ENCODE results near the gene STK11.
A peak's percentile ranks its signal among the peaks of the same experiment; 100 is the strongest.

Gene STK11

DNA sequence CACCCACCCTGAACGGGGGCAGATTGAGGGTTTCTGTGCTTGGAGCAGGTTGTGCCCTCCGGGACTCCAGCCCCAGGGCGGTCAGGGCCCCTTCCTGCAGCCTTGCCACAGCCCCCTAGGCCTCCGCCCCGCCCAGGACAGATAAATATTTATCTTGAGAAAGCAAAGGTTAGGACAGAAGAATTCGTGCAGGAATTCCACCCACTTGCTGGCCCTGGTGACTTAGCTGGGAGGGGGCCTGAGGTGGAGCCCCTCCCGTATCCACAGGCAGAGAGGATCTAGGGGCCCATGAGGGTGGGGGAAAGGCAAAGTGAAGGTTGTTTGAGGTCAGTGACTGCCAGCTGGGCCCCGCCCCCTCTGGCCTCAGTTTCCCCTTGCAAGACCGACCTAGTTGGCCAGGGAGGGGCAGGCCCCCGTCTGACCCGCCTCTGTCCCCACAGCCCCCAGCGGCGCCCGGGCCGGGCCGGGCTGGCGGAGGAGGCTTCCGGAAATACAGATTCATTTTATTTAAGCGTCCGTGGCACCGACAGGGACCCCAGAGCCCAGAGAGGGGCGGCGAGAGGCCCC, 48.0 kb downstream of the STK11 start:
- TF ChIP-seq, protein P1, sequence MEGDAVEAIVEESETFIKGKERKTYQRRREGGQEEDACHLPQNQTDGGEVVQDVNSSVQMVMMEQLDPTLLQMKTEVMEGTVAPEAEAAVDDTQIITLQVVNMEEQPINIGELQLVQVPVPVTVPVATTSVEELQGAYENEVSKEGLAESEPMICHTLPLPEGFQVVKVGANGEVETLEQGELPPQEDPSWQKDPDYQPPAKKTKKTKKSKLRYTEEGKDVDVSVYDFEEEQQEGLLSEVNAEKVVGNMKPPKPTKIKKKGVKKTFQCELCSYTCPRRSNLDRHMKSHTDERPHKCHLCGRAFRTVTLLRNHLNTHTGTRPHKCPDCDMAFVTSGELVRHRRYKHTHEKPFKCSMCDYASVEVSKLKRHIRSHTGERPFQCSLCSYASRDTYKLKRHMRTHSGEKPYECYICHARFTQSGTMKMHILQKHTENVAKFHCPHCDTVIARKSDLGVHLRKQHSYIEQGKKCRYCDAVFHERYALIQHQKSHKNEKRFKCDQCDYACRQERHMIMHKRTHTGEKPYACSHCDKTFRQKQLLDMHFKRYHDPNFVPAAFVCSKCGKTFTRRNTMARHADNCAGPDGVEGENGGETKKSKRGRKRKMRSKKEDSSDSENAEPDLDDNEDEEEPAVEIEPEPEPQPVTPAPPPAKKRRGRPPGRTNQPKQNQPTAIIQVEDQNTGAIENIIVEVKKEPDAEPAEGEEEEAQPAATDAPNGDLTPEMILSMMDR (IDR thresholded peaks at IDR 0.05), result no peak
- H3K27me3 ChIP-seq, result no peaks in the 10 kb centered on the region
- intact Hi-C loops (cut with DNase I; ENCODE audit: low total_unique reads), result no loop called here
- peak in 1 of 2 donors; percentile 28 for DNase-seq
- H3K36me3 ChIP-seq, result peaks cover 38 to 64% (median 56%) of the 10 kb centered on the region in 3 donors
- peaks cover 7 to 61% (median 54%) of the 10 kb centered on the region in 4 donors for H3K4me1 ChIP-seq
- H3K4me3 ChIP-seq, result peak overlapping the region; percentile 67 to 94
- no peaks in the 10 kb centered on the region for H3K9me3 ChIP-seq
- peak overlapping the region; percentile 98 for H3K27ac ChIP-seq

DNA sequence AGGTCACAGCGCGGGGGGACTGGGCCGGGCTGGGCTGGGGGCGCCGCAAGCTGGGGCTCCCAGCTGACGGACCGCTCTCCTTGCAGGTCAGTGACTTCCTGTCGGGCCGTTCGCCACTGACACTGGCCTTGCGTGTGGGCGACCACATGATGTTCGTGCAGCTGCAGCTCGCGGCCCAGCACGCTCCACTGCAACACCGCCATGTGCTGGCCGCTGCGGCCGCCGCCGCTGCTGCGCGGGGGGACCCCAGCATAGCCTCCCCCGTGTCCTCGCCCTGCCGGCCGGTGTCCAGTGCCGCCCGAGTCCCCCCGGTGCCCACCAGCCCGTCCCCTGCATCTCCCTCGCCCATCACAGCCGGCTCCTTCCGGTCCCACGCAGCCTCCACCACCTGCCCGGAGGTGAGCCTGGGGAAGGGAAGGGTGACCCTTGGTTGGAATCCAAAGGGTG, 48.5 kb downstream of the STK11 start:
- intact Hi-C loops (cut with DNase I; ENCODE audit: low total_unique reads), result no loop called here
- no peaks in the 10 kb centered on the region for H3K27me3 ChIP-seq
- TF ChIP-seq, protein P1 (IDR thresholded peaks at IDR 0.05), result no peak
- no peaks in the 10 kb centered on the region for H3K9me3 ChIP-seq
- no peak for DNase-seq
- H3K4me3 ChIP-seq, result peak overlapping the region; percentile 67 to 94
- H3K27ac ChIP-seq, result peak overlapping the region; percentile 98
- peaks cover 7 to 66% (median 60%) of the 10 kb centered on the region in 4 donors for H3K4me1 ChIP-seq
- peaks cover 38 to 65% (median 56%) of the 10 kb centered on the region in 3 donors for H3K36me3 ChIP-seq

DNA sequence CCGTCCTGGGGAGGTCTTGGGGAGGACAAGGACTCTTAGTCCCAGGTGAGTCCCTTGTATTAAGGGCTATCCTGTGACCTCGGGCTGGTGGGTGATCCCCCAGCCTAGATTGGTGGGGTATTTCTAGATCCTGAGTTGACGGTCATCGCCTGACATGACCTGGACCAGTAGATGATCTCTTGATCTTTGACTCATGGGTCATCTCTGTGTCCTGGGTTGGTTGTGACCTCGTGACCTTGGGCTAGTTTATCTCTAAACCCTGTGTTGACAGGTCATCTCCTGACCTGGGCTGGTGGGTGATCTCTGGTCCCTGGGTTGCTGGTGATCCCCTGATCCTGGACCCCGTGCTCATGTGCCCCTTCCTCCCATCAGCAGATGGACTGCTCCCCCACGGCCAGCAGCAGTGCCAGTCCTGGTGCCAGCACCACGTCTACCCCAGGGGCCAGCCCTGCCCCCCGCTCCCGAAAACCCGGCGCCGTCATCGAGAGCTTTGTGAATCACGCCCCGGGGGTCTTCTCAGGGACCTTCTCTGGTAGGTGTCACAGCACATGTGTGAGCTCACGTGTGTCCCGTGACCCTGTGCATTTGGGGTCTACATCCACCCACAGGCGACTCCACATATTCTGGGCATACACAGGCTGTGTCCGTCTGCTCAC, 49.1 kb downstream of the STK11 start:
- Histone ChIP-seq H3K4me3 (peak overlapping the region in 1 of 2 donors; percentile 67), H3K36me3 (peaks cover 38 to 65% (median 56%) of the 10 kb centered on the region in 3 donors), H3K27me3 (no peaks in the 10 kb centered on the region), H3K4me1 (peaks cover 7 to 72% (median 65%) of the 10 kb centered on the region in 4 donors), H3K27ac (peak overlapping the region; percentile 98), H3K9me3 (no peaks in the 10 kb centered on the region)
- intact Hi-C loops (cut with DNase I; ENCODE audit: low total_unique reads), result no loop called here
- no peak for DNase-seq
- TF ChIP-seq, protein P1 (IDR thresholded peaks at IDR 0.05), result no peak

DNA sequence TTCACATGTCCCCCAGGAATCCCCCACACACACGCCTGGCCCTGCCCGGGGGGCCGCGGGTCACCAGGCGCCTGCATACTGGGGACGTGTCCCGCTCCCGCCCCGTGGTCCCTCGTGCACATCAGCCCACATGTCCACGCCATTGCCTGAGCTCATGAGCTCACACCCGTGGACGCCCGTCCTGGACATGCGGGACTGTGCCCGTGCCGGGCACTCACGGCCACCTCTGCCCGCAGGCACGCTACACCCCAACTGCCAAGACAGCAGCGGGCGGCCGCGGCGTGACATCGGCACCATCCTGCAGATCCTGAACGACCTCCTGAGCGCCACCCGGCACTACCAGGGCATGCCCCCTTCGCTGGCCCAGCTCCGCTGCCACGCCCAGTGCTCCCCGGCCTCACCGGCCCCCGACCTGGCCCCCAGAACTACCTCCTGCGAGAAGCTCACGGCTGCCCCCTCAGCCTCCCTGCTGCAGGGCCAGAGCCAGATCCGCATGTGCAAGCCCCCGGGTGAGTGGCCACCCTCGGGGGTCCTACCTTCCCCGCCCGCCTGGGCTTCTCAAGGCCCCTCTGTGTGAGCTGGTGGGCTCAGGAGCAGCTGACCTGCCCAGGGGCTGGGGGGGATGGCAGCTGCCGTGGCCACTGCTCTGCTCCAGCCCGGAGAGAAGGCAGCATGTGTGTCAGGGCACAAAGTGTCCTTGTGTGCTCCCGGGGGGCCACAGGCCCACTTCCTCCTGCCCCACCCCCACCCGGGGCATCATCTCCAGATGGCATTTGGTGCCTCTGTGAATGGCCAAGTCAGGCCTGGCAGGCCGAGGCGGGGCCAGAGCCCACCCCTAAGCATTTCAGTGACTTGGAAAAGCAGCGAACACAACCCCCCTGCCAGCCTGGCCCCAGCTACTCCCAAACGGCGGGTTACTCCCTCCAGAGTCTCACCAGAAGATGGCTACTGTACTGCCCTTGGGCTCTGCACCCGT, 49.9 kb downstream of the STK11 start:
- TF ChIP-seq, protein P1 (IDR thresholded peaks at IDR 0.05), result no peak
- DNase-seq, result no peak
- intact Hi-C loops (cut with DNase I; ENCODE audit: low total_unique reads), result no loop called here
- H3K4me3 ChIP-seq, result no peak overlapping the region
- H3K27me3 ChIP-seq, result no peaks in the 10 kb centered on the region
- H3K27ac ChIP-seq, result peak overlapping the region; percentile 98
- H3K4me1 ChIP-seq, result peaks cover 7 to 80% (median 73%) of the 10 kb centered on the region in 4 donors
- no peaks in the 10 kb centered on the region for H3K9me3 ChIP-seq
- peaks cover 38 to 62% (median 56%) of the 10 kb centered on the region in 3 donors for H3K36me3 ChIP-seq

DNA sequence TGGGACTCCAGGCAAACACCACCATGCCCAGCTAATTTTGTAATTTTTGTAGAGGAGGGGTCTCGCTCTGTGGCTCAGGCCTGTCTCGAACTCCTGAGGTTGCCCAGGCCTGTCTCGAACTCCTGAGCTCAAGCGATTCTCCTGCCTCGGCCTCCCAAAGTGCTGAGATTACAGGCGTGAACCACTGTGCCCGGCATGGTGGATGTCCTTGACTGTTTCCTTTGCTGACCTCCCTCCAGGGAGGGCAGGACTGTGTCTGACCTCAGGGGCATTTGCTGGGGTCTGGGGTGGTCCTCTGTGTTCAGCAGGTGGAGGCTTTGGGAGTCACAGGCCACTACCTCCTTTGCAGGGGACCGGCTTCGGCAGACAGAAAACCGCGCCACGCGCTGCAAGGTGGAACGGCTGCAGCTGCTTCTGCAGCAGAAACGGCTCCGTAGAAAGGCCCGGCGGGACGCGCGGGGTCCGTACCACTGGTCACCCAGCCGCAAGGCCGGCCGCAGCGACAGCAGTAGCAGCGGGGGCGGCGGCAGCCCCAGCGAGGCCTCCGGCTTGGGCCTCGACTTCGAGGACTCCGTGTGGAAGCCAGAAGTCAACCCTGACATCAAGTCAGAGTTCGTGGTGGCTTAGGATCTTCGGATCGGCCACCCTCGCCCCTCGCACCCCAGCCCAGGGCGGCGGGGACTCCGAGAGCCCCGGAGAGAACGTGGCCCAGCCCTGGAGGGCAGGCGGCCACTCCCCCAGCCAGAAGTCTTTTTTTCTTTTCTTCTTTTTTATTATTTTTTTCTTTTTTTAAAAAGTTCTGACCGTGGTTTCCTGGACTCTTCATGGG, 51.3 kb downstream of the STK11 start:
- TF ChIP-seq, protein P1 (IDR thresholded peaks at IDR 0.05), result no peak
- peaks cover 34 to 52% (median 50%) of the 10 kb centered on the region in 3 donors for H3K36me3 ChIP-seq
- H3K27ac ChIP-seq, result peak overlapping the region; percentile 95 to 98
- H3K4me3 ChIP-seq, result no peak overlapping the region
- H3K27me3 ChIP-seq, result no peaks in the 10 kb centered on the region
- no peaks in the 10 kb centered on the region for H3K9me3 ChIP-seq
- DNase-seq, result no peak
- peaks cover 12 to 86% (median 78%) of the 10 kb centered on the region in 4 donors for H3K4me1 ChIP-seq
- intact Hi-C loops (cut with DNase I; ENCODE audit: low total_unique reads), result no loop called here
